ENCODE results near the gene HYPK. TPM values are rescaled to one million over a fixed set of nuclear protein-coding genes. Genes with fewer than 3 reads are reported as not detected.

The HYPK gene, protein sequence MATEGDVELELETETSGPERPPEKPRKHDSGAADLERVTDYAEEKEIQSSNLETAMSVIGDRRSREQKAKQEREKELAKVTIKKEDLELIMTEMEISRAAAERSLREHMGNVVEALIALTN
- 4.3 and 5.8 TPM in 2 replicates for total RNA-seq

DNA sequence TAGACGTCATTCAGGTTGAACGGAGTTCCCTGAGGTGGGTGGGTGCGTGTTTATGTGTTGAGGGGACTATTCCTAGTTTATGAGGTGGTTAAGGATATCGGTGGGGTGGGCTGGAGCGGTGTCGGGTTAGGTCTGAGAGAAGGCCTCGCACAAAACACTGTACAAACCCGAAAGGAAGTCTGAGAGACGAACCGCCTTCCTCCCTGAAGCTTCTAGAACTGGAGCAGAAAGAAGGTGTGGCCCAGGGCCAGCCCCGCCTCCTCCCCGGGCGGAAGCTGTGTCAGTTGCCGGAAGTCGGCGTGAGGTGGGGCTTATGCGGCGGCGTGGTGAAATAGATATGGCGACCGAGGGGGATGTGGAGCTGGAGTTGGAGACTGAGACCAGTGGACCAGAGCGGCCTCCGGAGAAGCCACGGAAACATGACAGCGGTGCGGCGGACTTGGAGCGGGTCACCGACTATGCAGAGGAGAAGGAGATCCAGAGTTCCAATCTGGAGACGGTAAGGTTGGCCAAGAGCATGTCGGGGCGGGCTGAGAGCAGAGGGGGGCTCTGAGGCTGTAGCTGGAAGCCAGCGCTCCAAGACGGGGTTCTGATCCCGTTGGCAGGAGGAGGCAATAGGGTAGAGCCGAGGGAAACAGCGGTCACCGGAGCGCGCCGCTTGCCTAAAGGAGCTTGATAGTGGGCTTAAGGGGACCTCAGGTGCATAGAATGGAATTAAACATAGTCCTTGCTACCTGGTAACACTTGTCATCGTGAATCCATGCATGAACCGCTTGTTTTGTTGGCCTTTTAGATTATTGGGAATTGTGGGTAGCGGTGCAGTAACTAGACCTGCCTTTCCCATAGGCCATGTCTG, at the start of gene HYPK:
Gene HYPK, plus strand, starts transcription at position 314 of the 856 bp plus-strand sequence. Its CDS starts 24 bp downstream, at position 338.

DNA sequence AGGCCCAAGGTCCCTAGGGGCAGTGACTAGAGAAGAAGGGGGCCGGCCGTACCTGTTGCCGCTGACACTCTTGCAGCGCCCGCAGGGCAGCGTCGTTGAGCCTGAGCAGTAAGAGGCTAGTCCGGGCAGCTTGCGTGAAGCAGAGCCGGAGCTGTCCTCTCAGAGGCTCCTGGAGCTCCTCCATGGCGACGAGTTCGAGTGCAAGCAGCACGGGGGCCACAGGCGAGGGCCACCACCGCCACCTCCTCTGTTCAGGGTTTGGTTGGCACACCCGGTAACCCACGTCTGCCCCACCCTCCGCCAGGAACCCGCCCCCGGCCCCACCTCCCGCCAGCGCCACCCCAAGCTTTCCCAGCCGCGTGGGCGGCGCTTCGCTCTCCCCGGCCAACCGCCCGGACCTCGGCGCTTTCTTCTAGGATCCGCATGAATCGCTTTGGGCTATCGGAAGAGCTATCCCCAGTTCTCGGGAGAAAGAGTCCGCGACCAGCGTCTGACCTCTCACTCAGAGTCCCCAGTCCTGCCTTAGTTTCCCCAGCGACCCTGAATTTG, 23.6 kb upstream of the HYPK start, which contains the start of gene ELL3:
Gene ELL3, minus strand, starts transcription at position 249 of the 549 bp plus-strand sequence. Its CDS starts 65 bp downstream, at position 184.

DNA sequence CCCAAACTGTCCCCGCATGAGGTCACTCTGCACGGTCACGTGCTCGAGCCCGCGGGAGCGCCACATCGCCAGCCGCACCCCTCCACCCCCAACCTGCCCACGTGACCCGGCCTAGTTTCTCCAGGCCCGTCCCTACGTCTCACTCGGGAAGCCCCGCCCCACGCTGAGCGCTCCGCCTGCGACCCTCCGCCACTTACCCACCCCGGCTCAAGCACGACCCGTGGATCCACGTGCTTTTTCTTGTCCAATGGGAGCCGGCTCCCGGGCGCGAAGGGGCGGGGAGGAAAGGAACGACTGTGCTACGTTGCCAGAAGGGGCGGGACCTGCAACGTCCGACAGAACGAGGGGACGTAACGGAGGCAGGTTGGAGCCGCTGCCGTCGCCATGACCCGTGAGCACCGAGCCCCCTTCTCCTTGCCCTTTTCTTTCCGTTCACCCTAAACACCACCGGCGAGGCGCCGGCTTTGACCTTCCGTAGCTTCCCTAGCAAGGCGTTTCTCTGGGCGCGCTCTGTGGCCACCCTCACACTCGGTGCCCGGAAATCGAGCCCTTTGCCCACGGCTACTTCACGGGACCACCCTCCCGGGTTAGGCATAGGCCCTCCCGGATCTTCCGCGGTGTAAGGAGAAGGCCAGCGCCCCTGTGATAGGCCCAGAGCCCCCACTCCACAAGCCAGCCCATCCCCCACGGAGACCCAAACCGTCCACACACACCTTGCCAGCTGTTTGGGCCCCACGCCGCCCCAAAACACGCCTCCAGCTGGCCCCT, 8.2 kb upstream of the HYPK start, which contains the start of gene SERF2:
Gene SERF2, plus strand, starts transcription at position 328 of the 768 bp plus-strand sequence. Its CDS starts 57 bp downstream, at position 385.

DNA sequence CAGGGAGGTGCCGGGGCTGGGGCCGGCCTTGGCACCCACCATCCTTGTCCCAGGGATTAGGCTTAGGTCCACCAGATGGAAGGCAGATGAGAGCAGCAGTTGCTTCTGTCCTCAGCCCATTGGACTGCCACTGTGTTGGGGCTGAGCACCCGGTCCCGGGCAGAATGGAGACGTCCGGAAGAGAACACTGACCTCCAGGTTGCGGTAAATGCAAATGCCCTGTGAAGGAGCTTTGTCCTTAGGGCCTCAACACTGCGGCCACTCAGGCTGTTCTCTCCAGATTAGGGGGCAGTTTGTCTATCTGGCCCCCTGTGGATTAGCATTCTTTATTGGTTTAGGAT, 484 bp upstream of the HYPK start, which contains the start of gene SERINC4:
Gene SERINC4, minus strand, starts transcription at position 276 of the 341 bp plus-strand sequence. Its CDS starts 234 bp downstream, at position 42.

DNA sequence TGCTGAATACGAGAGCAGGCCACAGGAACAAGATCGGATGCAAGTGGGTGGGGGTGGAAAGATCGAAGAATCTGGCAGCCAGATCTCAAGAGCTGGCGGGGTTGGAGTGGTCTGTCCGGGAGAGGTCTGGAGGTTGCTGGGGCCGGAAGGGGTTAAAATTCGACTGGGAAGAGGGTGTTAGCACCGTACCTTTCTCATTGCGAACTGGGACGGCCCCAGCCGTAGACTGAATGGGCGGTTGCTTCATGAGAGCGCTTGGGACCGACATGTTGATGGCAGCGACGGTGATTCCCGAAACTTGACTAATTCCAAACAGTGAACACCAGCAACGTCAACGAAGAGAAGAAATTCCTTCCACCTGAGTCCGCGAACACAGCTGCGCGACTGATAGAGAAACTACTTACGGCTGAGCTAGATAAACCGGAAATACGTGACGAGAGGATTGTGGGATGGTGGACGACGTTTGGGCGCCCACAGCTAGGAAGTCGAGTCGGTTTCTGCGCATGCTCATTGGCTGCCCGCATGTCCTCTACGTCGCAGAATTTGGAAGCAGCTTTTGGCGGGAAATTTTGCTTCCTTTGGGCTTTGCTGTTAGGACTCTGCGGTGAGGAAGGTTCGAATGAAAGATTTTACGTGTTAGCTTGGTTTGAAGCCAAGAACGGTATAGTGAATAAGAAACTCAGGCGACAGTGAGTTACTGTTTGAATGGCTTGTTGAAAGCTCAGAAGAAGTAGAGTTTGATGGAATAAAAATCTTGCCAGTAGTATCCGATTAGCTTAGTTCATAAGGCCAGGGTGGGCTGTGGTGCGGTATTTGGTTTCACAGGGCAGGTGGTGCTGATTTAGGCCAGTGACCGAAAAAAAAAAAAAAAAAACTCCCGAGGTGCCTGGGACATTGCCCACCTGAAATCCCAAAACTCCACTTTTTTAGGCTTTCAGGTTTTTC, 24.2 kb downstream of the HYPK start, which contains the start of gene MFAP1:
Gene MFAP1, minus strand, starts transcription at position 389 of the 945 bp plus-strand sequence. Its CDS starts 121 bp downstream, at position 268.

DNA sequence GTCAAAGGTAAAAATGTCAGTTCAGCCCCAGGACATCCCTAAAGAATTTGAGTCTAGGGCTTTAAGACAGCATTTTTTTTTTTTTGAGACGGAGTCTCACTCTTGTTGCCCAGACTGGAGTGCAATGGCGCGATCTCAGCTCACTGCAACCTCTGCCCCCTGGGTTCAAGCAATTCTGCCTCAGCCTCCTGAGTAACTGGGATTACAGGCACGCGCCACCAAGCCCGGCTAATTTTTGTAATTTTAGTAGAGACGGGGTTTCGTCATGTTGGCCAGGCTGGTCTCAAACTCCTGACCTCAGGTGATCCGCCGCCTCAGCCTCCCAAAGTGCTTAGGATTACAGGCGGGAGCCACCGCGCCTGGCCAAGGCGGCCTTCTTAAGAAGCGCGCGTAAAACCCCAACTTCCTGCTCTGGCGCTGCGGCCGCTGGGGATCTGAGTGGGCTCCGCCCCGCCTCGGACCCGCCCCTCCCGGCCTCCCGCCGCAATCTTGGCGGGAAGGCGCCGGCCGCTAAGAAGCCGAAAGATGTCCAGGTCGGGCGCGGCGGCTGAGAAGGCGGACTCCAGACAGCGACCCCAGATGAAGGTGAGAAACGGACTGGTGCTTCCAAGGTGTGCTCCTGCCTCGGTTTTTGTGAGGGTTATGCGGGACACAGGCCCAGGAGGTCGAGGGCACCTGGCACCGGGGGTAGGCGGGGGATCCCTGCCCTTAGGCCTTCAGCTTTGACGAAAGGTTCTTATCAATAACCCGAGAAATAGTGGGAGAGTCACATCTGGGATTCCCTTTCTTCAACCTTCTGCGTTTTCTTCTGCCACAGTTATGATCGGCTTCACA, 26.3 kb downstream of the HYPK start, which contains the start of gene WDR76:
Gene WDR76, plus strand, starts transcription at position 495 of the 834 bp plus-strand sequence. Its CDS starts 31 bp downstream, at position 526.

Other genes with a start within 250 kb of the HYPK start
- 53.3 and 101 TPM in 2 replicates for gene PPIP5K1, start 210.4 kb upstream of the HYPK start, total RNA-seq
- 17.8 and 69.5 TPM in 2 replicates for gene CKMT1B, start 206.6 kb upstream of the HYPK start, total RNA-seq
- gene STRC, start 181.8 kb upstream of the HYPK start, total RNA-seq = 0.34 and 0.71 TPM in 2 replicates
- 1.4 and 6.7 TPM in 2 replicates for gene CATSPER2, start 151.8 kb upstream of the HYPK start, total RNA-seq
- gene CKMT1A, start 106.7 kb upstream of the HYPK start, total RNA-seq = 21.5 and 63.9 TPM in 2 replicates
- gene PDIA3, start 54.2 kb upstream of the HYPK start, total RNA-seq = 223 and 333 TPM in 2 replicates
- 21.9 and 24.1 TPM in 2 replicates for gene ELL3, start 23.6 kb upstream of the HYPK start, total RNA-seq
- 224 and 266 TPM in 2 replicates for gene SERF2, start 8.3 kb upstream of the HYPK start, total RNA-seq
- 0.07 TPM in 1 of 2 replicates, not detected in the other for gene SERINC4, start 379 bp upstream of the HYPK start, total RNA-seq
- 28.4 and 38.1 TPM in 2 replicates for gene MFAP1, start 24.1 kb downstream of the HYPK start, total RNA-seq
- gene WDR76, start 26.4 kb downstream of the HYPK start, total RNA-seq = 1.4 and 1.6 TPM in 2 replicates

Measured in nasal cavity respiratory epithelium epithelial cell of viscerocranial mucosa (primary cell).